Stimulated activated CD8-positive, alpha-beta memory T cell treated with anti-CD3 and anti-CD28 coated beads, Interleukin-2, amount 100 ng/mL, for 1 hour (primary cell): Measurements from ENCODE around the gene MINDY3.
"Not testable (repeated sequence)": the region's sequence is repeated elsewhere in the genome, so short reads cannot be mapped to it uniquely, and the experiment has no call there.

Experiments used
- DNase-seq, 2 donors: peaks; one replicate each; pipeline ENCODE4 v3.0.0-alpha.2; 2020; ENCODE audit warnings: low read depth in 2 of 2

MINDY3 gene

GRCh38 chr10:15859906-15860691, at the start of gene MINDY3:
Gene MINDY3 (minus strand): TSS chr10:15860507. CDS start chr10:15860299, 208 bp downstream.
- DNase-seq: peak; percentile 63 to 68

- DNase-seq: no peak
Observed at GRCh38 chr10:15901889-15902288, 41.6 kb upstream of the MINDY3 start.

GRCh38 chr10:15898046-15898445, 37.7 kb upstream of the MINDY3 start:
- DNase-seq: no peak

GRCh38 chr10:15897287-15897686, 37.0 kb upstream of the MINDY3 start:
- no peak for DNase-seq

GRCh38 chr10:15896654-15897053, 36.3 kb upstream of the MINDY3 start:
- DNase-seq: no peak

GRCh38 chr10:15884447-15884846, 24.1 kb upstream of the MINDY3 start:
- no peak for DNase-seq

- DNase-seq: no peak
Observed at GRCh38 chr10:15881542-15881941, 21.2 kb upstream of the MINDY3 start.

- DNase-seq: no peak
Observed at GRCh38 chr10:15879663-15880062, 19.4 kb upstream of the MINDY3 start.

GRCh38 chr10:15879058-15879457, 18.8 kb upstream of the MINDY3 start:
- DNase-seq: no peak

GRCh38 chr10:15877836-15878576, 17.7 kb upstream of the MINDY3 start:
- DNase-seq: no peak

- not testable (repeated sequence) for DNase-seq
Observed at GRCh38 chr10:15876274-15876673, 16.0 kb upstream of the MINDY3 start.

GRCh38 chr10:15872645-15873044, 12.3 kb upstream of the MINDY3 start:
- not testable (repeated sequence) for DNase-seq

GRCh38 chr10:15871823-15872222, 11.5 kb upstream of the MINDY3 start:
- no peak for DNase-seq

GRCh38 chr10:15869935-15870334, 9.6 kb upstream of the MINDY3 start:
- no peak for DNase-seq

GRCh38 chr10:15868006-15868405, 7.7 kb upstream of the MINDY3 start:
- DNase-seq: no peak

- no peak for DNase-seq
Observed at GRCh38 chr10:15865304-15865703, 5.0 kb upstream of the MINDY3 start.

GRCh38 chr10:15864419-15864818, 4.1 kb upstream of the MINDY3 start:
- DNase-seq: no peak

GRCh38 chr10:15863733-15864132, 3.4 kb upstream of the MINDY3 start:
- DNase-seq: no peak

GRCh38 chr10:15863323-15863722, 3.0 kb upstream of the MINDY3 start:
- no peak for DNase-seq

- no peak for DNase-seq
Observed at GRCh38 chr10:15860692-15861201, 440 bp upstream of the MINDY3 start.

- DNase-seq: no peak
Observed at GRCh38 chr10:15859509-15859905, 800 bp downstream of the MINDY3 start.

GRCh38 chr10:15858861-15859281, 1.4 kb downstream of the MINDY3 start:
- no peak for DNase-seq

GRCh38 chr10:15857107-15857575, 3.2 kb downstream of the MINDY3 start:
- no peak for DNase-seq
